ENCODE results near the gene DPT. TPM values are rescaled to one million over a fixed set of nuclear protein-coding genes. Genes with fewer than 3 reads are reported as not detected.

The DPT gene
- total RNA-seq = 1.1 and 1.4 TPM in 2 replicates
- long read RNA-seq, transcript DPT-201 (4 exons, 1,786 nt) = major isoform, 24 of 24 reads
- long read RNA-seq, partial matches to known transcripts = 0 of 24 reads
- long read RNA-seq, other reads (novel, unspliced or antisense) = 0 of 24 reads

GRCh38 chr1:168728473-168729404 is at the start of gene DPT:
Gene DPT (minus strand): TSS chr1:168729206. CDS start chr1:168729174, 32 bp downstream.
- Mint-ChIP-seq H3K4me1 (ENCODE audit: unreplicated experiment) (peaks cover 16% of the 10 kb centered on the region), H3K36me3 (ENCODE audit: unreplicated experiment) (no peaks in the 10 kb centered on the region), H3K27ac (ENCODE audit: unreplicated experiment) (peak within 1 kb of the TSS; percentile 16), H3K9me3 (ENCODE audit: unreplicated experiment) (no peaks in the 10 kb centered on the region), H3K27me3 (ENCODE audit: unreplicated experiment) (peaks cover 5% of the 10 kb centered on the region), H3K4me3 (ENCODE audit: unreplicated experiment) (no peak within 1 kb of the TSS)
- no peak for DNase-seq (ENCODE audit: extremely low spot score, unreplicated experiment)
- TF ChIP-seq CTCF (IDR thresholded peaks at IDR 0.05) = no peak

DNA sequence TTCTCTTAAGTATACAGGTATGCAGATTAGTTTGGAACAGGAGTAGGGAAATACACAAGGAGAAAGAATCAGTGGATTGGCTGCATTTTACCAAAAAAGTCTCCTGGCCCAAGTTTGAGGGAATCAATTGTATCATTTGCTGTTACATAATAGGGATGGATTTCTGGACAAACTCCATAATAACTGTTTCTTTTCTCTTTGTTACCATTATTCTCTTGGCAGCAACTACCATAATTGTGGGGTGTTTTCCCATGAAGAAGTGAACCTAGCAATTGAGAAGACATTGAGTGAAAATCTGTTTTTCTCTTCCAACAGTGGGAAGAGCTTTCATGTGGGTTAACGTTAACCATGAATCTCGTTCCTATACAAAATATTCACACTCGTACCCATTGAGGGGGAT is 46.4 kb upstream of the DPT start:
- H3K4me1 Mint-ChIP-seq (ENCODE audit: unreplicated experiment) = no peaks in the 10 kb centered on the region

GRCh38 chr1:168774241-168774640 is 45.2 kb upstream of the DPT start:
- H3K27ac Mint-ChIP-seq (ENCODE audit: unreplicated experiment) = no peak overlapping the region
- peaks cover 13% of the 10 kb centered on the region for H3K27me3 Mint-ChIP-seq (ENCODE audit: unreplicated experiment)
- H3K4me3 Mint-ChIP-seq (ENCODE audit: unreplicated experiment) = no peak overlapping the region
- no peaks in the 10 kb centered on the region for H3K9me3 Mint-ChIP-seq (ENCODE audit: unreplicated experiment)
- H3K4me1 Mint-ChIP-seq (ENCODE audit: unreplicated experiment) = no peaks in the 10 kb centered on the region
- no peak for TF ChIP-seq CTCF (IDR thresholded peaks at IDR 0.05)
- DNase-seq (ENCODE audit: extremely low spot score, unreplicated experiment) = no peak
- H3K36me3 Mint-ChIP-seq (ENCODE audit: unreplicated experiment) = no peaks in the 10 kb centered on the region

More for the DNA sequence above, 46.4 kb upstream of the DPT start:
- H3K27me3 Mint-ChIP-seq (ENCODE audit: unreplicated experiment) = peaks cover 22% of the 10 kb centered on the region
- H3K36me3 Mint-ChIP-seq (ENCODE audit: unreplicated experiment) = no peaks in the 10 kb centered on the region
- H3K4me3 Mint-ChIP-seq (ENCODE audit: unreplicated experiment) = no peak overlapping the region
- no peak for DNase-seq (ENCODE audit: extremely low spot score, unreplicated experiment)
- no peak overlapping the region for H3K27ac Mint-ChIP-seq (ENCODE audit: unreplicated experiment)
- TF ChIP-seq CTCF (IDR thresholded peaks at IDR 0.05) = no peak
- no peaks in the 10 kb centered on the region for H3K9me3 Mint-ChIP-seq (ENCODE audit: unreplicated experiment)

DNA sequence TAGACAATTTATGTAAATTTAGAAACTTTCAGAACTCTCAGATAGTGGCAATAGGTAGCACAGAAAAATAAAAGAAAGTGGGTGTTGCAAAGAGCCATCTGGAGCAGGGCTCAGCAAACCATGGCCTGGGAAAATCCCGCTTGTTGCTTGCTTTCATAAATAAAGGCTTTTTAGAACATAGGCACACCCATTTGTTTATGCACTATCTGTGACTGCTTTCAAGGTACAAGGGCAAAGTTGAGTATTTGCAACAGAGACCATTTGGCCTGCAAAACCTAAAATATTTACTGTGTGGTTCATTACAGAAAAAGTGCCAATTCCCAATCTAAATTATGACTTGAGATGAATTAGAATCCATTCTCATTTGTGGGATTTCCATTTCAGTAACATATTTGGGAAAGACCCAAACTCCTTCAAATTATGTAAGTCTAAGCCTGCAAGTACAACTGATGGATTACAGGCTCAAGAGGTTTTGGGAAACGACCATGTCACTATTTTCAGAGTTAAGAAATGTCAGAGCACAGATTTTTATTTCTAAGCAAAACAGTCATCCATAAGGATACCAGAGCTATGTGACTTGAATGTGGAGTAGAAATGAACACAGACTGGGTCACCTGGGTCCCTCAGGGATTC is 43.5 kb upstream of the DPT start:
- peaks cover 7% of the 10 kb centered on the region for H3K27me3 Mint-ChIP-seq (ENCODE audit: unreplicated experiment)
- no peak overlapping the region for H3K4me3 Mint-ChIP-seq (ENCODE audit: unreplicated experiment)
- no peak for TF ChIP-seq CTCF (IDR thresholded peaks at IDR 0.05)
- no peaks in the 10 kb centered on the region for H3K36me3 Mint-ChIP-seq (ENCODE audit: unreplicated experiment)
- no peak overlapping the region for H3K27ac Mint-ChIP-seq (ENCODE audit: unreplicated experiment)
- peaks cover 4% of the 10 kb centered on the region for H3K4me1 Mint-ChIP-seq (ENCODE audit: unreplicated experiment)
- DNase-seq (ENCODE audit: extremely low spot score, unreplicated experiment) = no peak
- no peaks in the 10 kb centered on the region for H3K9me3 Mint-ChIP-seq (ENCODE audit: unreplicated experiment)

All from osteocyte (in vitro differentiated cells).